ENCODE data around the gene ATP9B.

Gene ATP9B

DNA sequence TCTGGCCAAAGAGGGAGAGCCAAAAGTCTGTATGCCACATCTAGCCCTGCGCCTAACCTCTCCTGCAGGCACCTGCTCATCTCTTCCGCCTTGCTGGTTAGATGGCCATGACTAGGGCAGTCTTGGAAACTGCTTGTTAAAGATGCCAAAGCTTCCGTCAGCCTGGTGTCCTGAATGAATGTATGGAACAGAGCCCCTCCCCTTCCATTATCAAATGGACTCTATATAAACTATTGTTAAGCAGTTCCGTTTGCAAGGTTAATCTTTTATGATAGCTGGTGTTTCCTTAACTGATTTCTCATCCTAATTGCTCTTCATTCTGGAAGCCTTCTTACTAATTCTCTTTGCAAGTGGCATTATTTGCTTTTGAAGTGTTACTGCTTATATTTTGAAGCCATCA lies 87.1 kb downstream of the ATP9B start:
- H3F3A ChIP-seq (ENCODE audit: low read depth) = no peaks in the 10 kb centered on the region
- peaks cover 4% of the 10 kb centered on the region for H3K4me1 ChIP-seq (ENCODE audit: insufficient read depth, low read length, poor library complexity, severe bottlenecking)
- no peaks in the 10 kb centered on the region for H3K9me3 ChIP-seq (ENCODE audit: insufficient read depth, low read depth, low read length)
- H3K27me3 ChIP-seq (ENCODE audit: insufficient read depth, low read length, poor library complexity, severe bottlenecking) = no peaks in the 10 kb centered on the region
- H3K4me3 ChIP-seq (ENCODE audit: low read length, poor library complexity, severe bottlenecking) = no peak overlapping the region
- TF ChIP-seq EZH2phosphoT487 (IDR thresholded peaks at IDR 0.05; ENCODE audit: borderline replicate concordance) = no peak
- TF ChIP-seq, protein P1, sequence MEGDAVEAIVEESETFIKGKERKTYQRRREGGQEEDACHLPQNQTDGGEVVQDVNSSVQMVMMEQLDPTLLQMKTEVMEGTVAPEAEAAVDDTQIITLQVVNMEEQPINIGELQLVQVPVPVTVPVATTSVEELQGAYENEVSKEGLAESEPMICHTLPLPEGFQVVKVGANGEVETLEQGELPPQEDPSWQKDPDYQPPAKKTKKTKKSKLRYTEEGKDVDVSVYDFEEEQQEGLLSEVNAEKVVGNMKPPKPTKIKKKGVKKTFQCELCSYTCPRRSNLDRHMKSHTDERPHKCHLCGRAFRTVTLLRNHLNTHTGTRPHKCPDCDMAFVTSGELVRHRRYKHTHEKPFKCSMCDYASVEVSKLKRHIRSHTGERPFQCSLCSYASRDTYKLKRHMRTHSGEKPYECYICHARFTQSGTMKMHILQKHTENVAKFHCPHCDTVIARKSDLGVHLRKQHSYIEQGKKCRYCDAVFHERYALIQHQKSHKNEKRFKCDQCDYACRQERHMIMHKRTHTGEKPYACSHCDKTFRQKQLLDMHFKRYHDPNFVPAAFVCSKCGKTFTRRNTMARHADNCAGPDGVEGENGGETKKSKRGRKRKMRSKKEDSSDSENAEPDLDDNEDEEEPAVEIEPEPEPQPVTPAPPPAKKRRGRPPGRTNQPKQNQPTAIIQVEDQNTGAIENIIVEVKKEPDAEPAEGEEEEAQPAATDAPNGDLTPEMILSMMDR (conservative IDR thresholded peaks at IDR 0.05; ENCODE audit: low read length) = no peak
- H4K20me1 ChIP-seq (ENCODE audit: insufficient read depth, low read length, poor library complexity, severe bottlenecking) = no peaks in the 10 kb centered on the region
- H3K9ac ChIP-seq (ENCODE audit: low read depth, low read length, poor library complexity, severe bottlenecking) = no peak overlapping the region
- H3K4me2 ChIP-seq (ENCODE audit: low read depth, low read length, poor library complexity, severe bottlenecking) = no peak overlapping the region
- H2AFZ ChIP-seq (ENCODE audit: low read length) = no peak overlapping the region
- peaks cover 16% of the 10 kb centered on the region; the same call in 1 of the 2 replicates for H3K36me3 ChIP-seq (ENCODE audit: insufficient read depth, low read length)
- H3K79me2 ChIP-seq (ENCODE audit: insufficient read depth, low read length) = no peaks in the 10 kb centered on the region
- H3K9me2 ChIP-seq (replicated peaks; ENCODE audit: low read depth, low read length) = no peaks in the 10 kb centered on the region

GRCh38 chr18:79164706-79165105 lies 95.5 kb downstream of the ATP9B start:
- no peaks in the 10 kb centered on the region for H3K27me3 ChIP-seq (ENCODE audit: insufficient read depth, low read length, poor library complexity, severe bottlenecking)
- H3K4me3 ChIP-seq (ENCODE audit: low read length, poor library complexity, severe bottlenecking) = no peak overlapping the region
- H3K4me1 ChIP-seq (ENCODE audit: insufficient read depth, low read length, poor library complexity, severe bottlenecking) = no peaks in the 10 kb centered on the region
- H3K9me3 ChIP-seq (ENCODE audit: insufficient read depth, low read depth, low read length) = no peaks in the 10 kb centered on the region
- H3K36me3 ChIP-seq (ENCODE audit: insufficient read depth, low read length) = peaks cover 10% of the 10 kb centered on the region; the same call in 1 of the 2 replicates
- H3K9ac ChIP-seq (ENCODE audit: low read depth, low read length, poor library complexity, severe bottlenecking) = no peak overlapping the region
- no peaks in the 10 kb centered on the region for H4K20me1 ChIP-seq (ENCODE audit: insufficient read depth, low read length, poor library complexity, severe bottlenecking)
- no peak overlapping the region for H3K4me2 ChIP-seq (ENCODE audit: low read depth, low read length, poor library complexity, severe bottlenecking)
- H3F3A ChIP-seq (ENCODE audit: low read depth) = no peaks in the 10 kb centered on the region
- no peaks in the 10 kb centered on the region for H3K9me2 ChIP-seq (replicated peaks; ENCODE audit: low read depth, low read length)
- no peak for TF ChIP-seq EZH2phosphoT487 (IDR thresholded peaks at IDR 0.05; ENCODE audit: borderline replicate concordance)
- TF ChIP-seq, protein P1 (conservative IDR thresholded peaks at IDR 0.05; ENCODE audit: low read length) = no peak
- H2AFZ ChIP-seq (ENCODE audit: low read length) = no peak overlapping the region
- no peaks in the 10 kb centered on the region for H3K79me2 ChIP-seq (ENCODE audit: insufficient read depth, low read length)

DNA sequence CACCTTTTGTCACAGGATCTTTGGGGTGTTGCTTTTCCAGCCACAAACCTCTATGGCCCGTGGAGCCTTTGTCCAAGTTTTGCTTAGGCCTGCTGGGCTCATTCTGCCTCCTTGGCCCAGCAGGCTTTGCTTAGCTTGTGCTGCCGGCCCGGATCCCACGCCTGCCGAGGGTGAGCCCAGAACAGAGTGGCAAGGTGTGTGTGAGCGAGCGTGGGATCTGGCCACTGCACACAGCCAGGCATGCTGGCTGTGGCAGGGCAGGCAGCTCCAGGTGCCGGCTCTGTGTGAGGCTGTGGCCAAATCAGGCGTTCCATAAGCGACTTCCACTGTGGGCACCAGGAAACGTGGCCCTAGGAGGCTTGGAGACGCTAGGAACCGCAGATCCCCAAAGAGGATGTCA lies 97.5 kb downstream of the ATP9B start:
- Histone ChIP-seq H3K4me3 (ENCODE audit: low read length, poor library complexity, severe bottlenecking) (no peak overlapping the region), H4K20me1 (ENCODE audit: insufficient read depth, low read length, poor library complexity, severe bottlenecking) (no peaks in the 10 kb centered on the region), H3F3A (ENCODE audit: low read depth) (no peaks in the 10 kb centered on the region), H3K36me3 (ENCODE audit: insufficient read depth, low read length) (peaks cover 10% of the 10 kb centered on the region; the same call in 1 of the 2 replicates), H2AFZ (ENCODE audit: low read length) (no peak overlapping the region), H3K9me3 (ENCODE audit: insufficient read depth, low read depth, low read length) (no peaks in the 10 kb centered on the region), H3K4me1 (ENCODE audit: insufficient read depth, low read length, poor library complexity, severe bottlenecking) (peaks cover 4% of the 10 kb centered on the region), H3K27me3 (ENCODE audit: insufficient read depth, low read length, poor library complexity, severe bottlenecking) (no peaks in the 10 kb centered on the region), H3K79me2 (ENCODE audit: insufficient read depth, low read length) (no peaks in the 10 kb centered on the region), H3K4me2 (ENCODE audit: low read depth, low read length, poor library complexity, severe bottlenecking) (no peak overlapping the region), H3K9me2 (replicated peaks; ENCODE audit: low read depth, low read length) (no peaks in the 10 kb centered on the region), H3K9ac (ENCODE audit: low read depth, low read length, poor library complexity, severe bottlenecking) (no peak overlapping the region)
- TF ChIP-seq, protein P1 (conservative IDR thresholded peaks at IDR 0.05; ENCODE audit: low read length) = no peak
- TF ChIP-seq EZH2phosphoT487 (IDR thresholded peaks at IDR 0.05; ENCODE audit: borderline replicate concordance) = no peak

All from Loucy (cell line).